CD14-positive monocyte (primary cell): ENCODE measurements around the gene R3HDM4. TPM values are rescaled to one million over a fixed set of nuclear protein-coding genes. Genes with fewer than 3 reads are reported as not detected.
A peak's percentile ranks its signal among the peaks of the same experiment; 100 is the strongest.

Experiments
- DNase-seq, 3 donors: peaks; one replicate each; pipeline ENCODE4 v3.0.0-alpha.2; 2011 to 2022
- H2AFZ ChIP-seq: 2 replicates; pipeline ENCODE4 v1.6.0; 2012; ENCODE audit warnings: mild to moderate bottlenecking, low read depth, low read length, inconsistent platforms; ENCODE audit not compliant: insufficient read depth, poor library complexity, severe bottlenecking
- H3K27ac ChIP-seq, 2 donors: 1 replicate in 1 of 2; 2 replicates in 1 of 2; pipeline ENCODE4 v1.5.1; 2012 to 2013; ENCODE audit warnings: low read length in 2 of 2, control low read depth in 1 of 2, inconsistent platforms in 1 of 2, low read depth in 1 of 2, mild to moderate bottlenecking in 1 of 2
- H3K27me3 ChIP-seq, 2 donors: one replicate each; pipeline versions ENCODE4 v1.6.0 to v1.6.1; 2011 to 2013; ENCODE audit warnings: low read length in 2 of 2; ENCODE audit not compliant: control insufficient read depth in 2 of 2, insufficient read depth in 2 of 2
- H3K36me3 ChIP-seq, 2 donors: replicated peaks in 1 of 2; 1 replicate in 1 of 2; 2 replicates in 1 of 2; pipeline versions ENCODE4 v1.5.1 to v1.6.1; 2012 to 2013; ENCODE audit warnings: low read length in 2 of 2, control low read depth in 1 of 2, inconsistent platforms in 1 of 2, mild to moderate bottlenecking in 1 of 2; ENCODE audit not compliant: insufficient read depth in 2 of 2, control insufficient read depth in 1 of 2
- H3K4me1 ChIP-seq, 2 donors: 1 replicate in 1 of 2; 2 replicates in 1 of 2; pipeline versions ENCODE4 v1.5.1 to v1.6.1; 2012 to 2013; ENCODE audit warnings: low read length in 2 of 2, control low read depth in 1 of 2, inconsistent platforms in 1 of 2, mild to moderate bottlenecking in 1 of 2, moderate library complexity in 1 of 2; ENCODE audit not compliant: insufficient read depth in 2 of 2, control insufficient read depth in 1 of 2
- H3K4me2 ChIP-seq: replicated peaks from 2 replicates; pipeline ENCODE3; 2012; ENCODE audit warnings: low read length, moderate library complexity, mild to moderate bottlenecking; ENCODE audit not compliant: poor library complexity, severe bottlenecking; ENCODE audit errors: extremely low read depth
- H3K4me3 ChIP-seq, 3 experiments: fragments of 200-600 bp in 1 of 3; sonication (generic) in 1 of 3; replicated peaks in 1 of 3; 1 replicate in 2 of 3; 2 replicates in 1 of 3; pipeline ENCODE4 v1.5.1; 2011 to 2013; ENCODE audit warnings: low read length in 3 of 3, mild to moderate bottlenecking in 3 of 3, control low read depth in 2 of 3, low read depth in 2 of 3, inconsistent platforms in 1 of 3, moderate library complexity in 1 of 3
- H3K79me2 ChIP-seq: 2 replicates; pipeline ENCODE4 v1.6.0; 2012; ENCODE audit warnings: mild to moderate bottlenecking, control low read depth, inconsistent platforms, low read length, moderate library complexity; ENCODE audit not compliant: insufficient read depth
- H3K9ac ChIP-seq: 2 replicates; pipeline ENCODE4 v1.6.0; 2017; ENCODE audit warnings: low read length, mild to moderate bottlenecking; ENCODE audit not compliant: insufficient read depth, poor library complexity, severe bottlenecking
- H3K9me3 ChIP-seq, 2 donors: replicated peaks in 1 of 2; 1 replicate in 1 of 2; 2 replicates in 1 of 2; pipeline versions ENCODE4 v1.5.1 to v1.6.1; 2012 to 2013; ENCODE audit warnings: low read length in 2 of 2, control low read depth in 1 of 2; ENCODE audit not compliant: control insufficient read depth in 1 of 2, insufficient read depth in 1 of 2
- H4K20me1 ChIP-seq: 2 replicates; pipeline ENCODE4 v1.6.0; 2012; ENCODE audit warnings: mild to moderate bottlenecking, low read length, control low read depth, moderate library complexity; ENCODE audit not compliant: insufficient read depth
- H3K27ac Mint-ChIP-seq, 7 donors: one replicate each; pipeline ENCODE4 v1.8.0; 2020; ENCODE audit warnings: mild to moderate bottlenecking in 7 of 7, mixed read lengths in 7 of 7, moderate library complexity in 6 of 7, inconsistent platforms in 2 of 7
- H3K27me3 Mint-ChIP-seq, 3 donors: one replicate each; pipeline ENCODE4 v1.8.0; 2021 to 2022; ENCODE audit warnings: low read depth in 3 of 3, mild to moderate bottlenecking in 3 of 3, mixed read lengths in 3 of 3, moderate library complexity in 3 of 3, inconsistent platforms in 1 of 3
- H3K36me3 Mint-ChIP-seq, 2 donors: one replicate each; pipeline ENCODE4 v1.8.0; 2020; ENCODE audit warnings: mixed read lengths in 2 of 2, inconsistent platforms in 1 of 2, mild to moderate bottlenecking in 1 of 2
- H3K4me1 Mint-ChIP-seq: one replicate; pipeline ENCODE4 v1.8.0; 2020; ENCODE audit warnings: mild to moderate bottlenecking, mixed read lengths
- H3K4me3 Mint-ChIP-seq, 2 donors: one replicate each; pipeline ENCODE4 v1.8.0; 2020; ENCODE audit warnings: mild to moderate bottlenecking in 2 of 2, mixed read lengths in 2 of 2, moderate library complexity in 1 of 2
- H3K9me3 Mint-ChIP-seq, 7 donors: one replicate each; pipeline ENCODE4 v1.8.0; 2020 to 2022; ENCODE audit warnings: mixed read lengths in 7 of 7, mild to moderate bottlenecking in 6 of 7, moderate library complexity in 6 of 7, inconsistent platforms in 2 of 7
- CTCF ChIP-seq: fragments of 200-600 bp; IDR thresholded peaks from one replicate; pipeline ENCODE4 v1.8.0; 2022; ENCODE audit warnings: antibody characterized with exemption, mild to moderate bottlenecking
- WGBS: methylation state at CpG from one replicate; pipeline ENCODE4 v1.1.5; 2013; ENCODE audit warnings: missing lambda C conversion rate; ENCODE audit not compliant: insufficient coverage; 5-methylcytosine and 5-hydroxymethylcytosine counted together
- intact Hi-C, 2 donors: fragments of 100-400 bp; cut with micrococcal nuclease; formaldehyde crosslinking; loops; one replicate each; pipeline versions ENCODE4 v1.15.0 to v1.15.1; 2023
- polyA plus RNA-seq, 3 donors: library from polyadenylated mRNA; depleted of rRNA in 1 of 3; unstranded in 2 of 3; stranded (reverse) in 1 of 3; fragments of 300-500 nt in 2 of 3; fragments of >200 nt in 1 of 3; fragmentation: Illumina TruSeq in 2 of 3; gene quantifications; 1 replicate in 2 of 3; 2 replicates in 1 of 3; pipeline ENCODE4 v1.2.3, GENCODE V29; 2012 to 2021

R3HDM4 gene
- polyA plus RNA-seq, 3 donors = 70.8 to 99.9 (median 78.7) TPM

GRCh38 chr19:936175-936546 is 23.1 kb upstream of the R3HDM4 start:
- H3K4me3 ChIP-seq = no peak overlapping the region
- H3K4me1 ChIP-seq = peaks cover 56 to 75% of the 10 kb centered on the region in 2 donors
- H3K9me3 ChIP-seq = no peaks in the 10 kb centered on the region
- no peak overlapping the region for H3K4me2 ChIP-seq
- intact Hi-C loops = no loop called here
- peaks cover 28 to 48% of the 10 kb centered on the region in 2 donors for H3K36me3 Mint-ChIP-seq
- no peak for TF ChIP-seq CTCF
- H3K27me3 Mint-ChIP-seq = peaks cover 0 to 1% (median 0%) of the 10 kb centered on the region in 3 donors
- peaks cover 69% of the 10 kb centered on the region for H3K4me1 Mint-ChIP-seq
- no peaks in the 10 kb centered on the region for H3K27me3 ChIP-seq
- peaks cover 99% of the 10 kb centered on the region for H4K20me1 ChIP-seq
- no peak overlapping the region for H3K27ac Mint-ChIP-seq
- no peak for DNase-seq
- no peak overlapping the region for H3K4me3 Mint-ChIP-seq
- H3K9me3 Mint-ChIP-seq = peaks cover 0 to 2% (median 0%) of the 10 kb centered on the region in 7 donors
- peaks cover 5 to 44% of the 10 kb centered on the region in 2 donors for H3K36me3 ChIP-seq
- no peak overlapping the region for H3K27ac ChIP-seq
- H3K79me2 ChIP-seq = peaks cover 100% of the 10 kb centered on the region
- WGBS = 97% methylated on average over 9 of the region's 10 CpGs
- no peak overlapping the region for H2AFZ ChIP-seq
- H3K9ac ChIP-seq = no peak overlapping the region

GRCh38 chr19:934865-935479 is 22.0 kb upstream of the R3HDM4 start:
- H3K4me1 Mint-ChIP-seq = peaks cover 68% of the 10 kb centered on the region
- peak overlapping the region; percentile 26 to 43 for H3K27ac ChIP-seq
- H3K4me3 Mint-ChIP-seq = peak overlapping the region; percentile 31 to 35
- peak overlapping the region in 6 of 7 donors; percentile 30 to 69 (median 54) for H3K27ac Mint-ChIP-seq
- WGBS = 5% methylated on average over 29 of the region's 31 CpGs
- H3K4me1 ChIP-seq = peaks cover 47 to 68% of the 10 kb centered on the region in 2 donors
- peaks cover 98% of the 10 kb centered on the region for H4K20me1 ChIP-seq
- no peaks in the 10 kb centered on the region for H3K9me3 ChIP-seq
- H3K4me2 ChIP-seq = peak overlapping the region; percentile 63
- peaks cover 100% of the 10 kb centered on the region for H3K79me2 ChIP-seq
- H3K27me3 ChIP-seq = no peaks in the 10 kb centered on the region
- H2AFZ ChIP-seq = no peak overlapping the region
- TF ChIP-seq CTCF = no peak
- peaks cover 32 to 54% of the 10 kb centered on the region in 2 donors for H3K36me3 Mint-ChIP-seq
- peaks cover 0 to 2% (median 0%) of the 10 kb centered on the region in 7 donors for H3K9me3 Mint-ChIP-seq
- intact Hi-C loops = no loop called here
- peaks cover 9 to 53% of the 10 kb centered on the region in 2 donors for H3K36me3 ChIP-seq
- H3K27me3 Mint-ChIP-seq = peaks cover 0 to 1% (median 0%) of the 10 kb centered on the region in 3 donors
- H3K9ac ChIP-seq = peak overlapping the region; percentile 15
- DNase-seq = peak; percentile 76 to 77 (median 76)
- peak overlapping the region in 1 of 3 experiments; percentile 66 for H3K4me3 ChIP-seq
